Keratinocyte (primary cell): ENCODE results near the gene TBC1D5.

Experiments used
- EZH2 ChIP-seq: IDR thresholded peaks from one replicate; pipeline ENCODE4 v1.6.1; 2012; ENCODE audit warnings: inconsistent platforms, mild to moderate bottlenecking, low read length, moderate library complexity
- TF ChIP-seq, protein P1 (sequence below), 3 experiments: IDR thresholded peaks in 1 of 3; conservative IDR thresholded peaks in 1 of 3; optimal IDR thresholded peaks in 1 of 3; 2 replicates in 2 of 3; 3 replicates in 1 of 3; pipeline versions ENCODE3 to v1.5.1; 2011; ENCODE audit warnings: low read length in 3 of 3, mild to moderate bottlenecking in 3 of 3, moderate library complexity in 2 of 3, control low read depth in 1 of 3, inconsistent platforms in 1 of 3; ENCODE audit not compliant: insufficient read depth in 2 of 3; ENCODE audit errors: extremely low read depth in 1 of 3

DNA sequence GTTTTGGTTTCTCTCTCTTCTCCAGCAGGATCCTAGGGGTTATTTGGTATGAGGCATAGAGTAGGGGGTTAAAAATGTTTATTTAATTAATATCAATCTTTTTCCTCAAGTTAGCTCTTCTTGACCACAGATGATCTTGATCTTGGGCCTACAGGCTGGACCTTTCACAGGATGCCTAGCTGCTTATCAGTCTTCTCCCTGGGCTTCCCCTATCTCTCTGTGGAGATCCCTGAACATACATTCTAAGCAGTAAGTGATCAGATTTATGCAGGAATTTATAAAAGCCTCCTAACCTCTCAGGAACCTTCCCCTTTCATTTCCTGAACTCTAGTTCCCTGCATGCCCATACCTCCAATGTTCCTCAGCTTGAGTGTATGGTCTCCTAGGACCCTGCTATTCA is 428.3 kb downstream of the TBC1D5 start:
- TF ChIP-seq EZH2: no peak
- TF ChIP-seq, protein P1, sequence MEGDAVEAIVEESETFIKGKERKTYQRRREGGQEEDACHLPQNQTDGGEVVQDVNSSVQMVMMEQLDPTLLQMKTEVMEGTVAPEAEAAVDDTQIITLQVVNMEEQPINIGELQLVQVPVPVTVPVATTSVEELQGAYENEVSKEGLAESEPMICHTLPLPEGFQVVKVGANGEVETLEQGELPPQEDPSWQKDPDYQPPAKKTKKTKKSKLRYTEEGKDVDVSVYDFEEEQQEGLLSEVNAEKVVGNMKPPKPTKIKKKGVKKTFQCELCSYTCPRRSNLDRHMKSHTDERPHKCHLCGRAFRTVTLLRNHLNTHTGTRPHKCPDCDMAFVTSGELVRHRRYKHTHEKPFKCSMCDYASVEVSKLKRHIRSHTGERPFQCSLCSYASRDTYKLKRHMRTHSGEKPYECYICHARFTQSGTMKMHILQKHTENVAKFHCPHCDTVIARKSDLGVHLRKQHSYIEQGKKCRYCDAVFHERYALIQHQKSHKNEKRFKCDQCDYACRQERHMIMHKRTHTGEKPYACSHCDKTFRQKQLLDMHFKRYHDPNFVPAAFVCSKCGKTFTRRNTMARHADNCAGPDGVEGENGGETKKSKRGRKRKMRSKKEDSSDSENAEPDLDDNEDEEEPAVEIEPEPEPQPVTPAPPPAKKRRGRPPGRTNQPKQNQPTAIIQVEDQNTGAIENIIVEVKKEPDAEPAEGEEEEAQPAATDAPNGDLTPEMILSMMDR (optimal IDR thresholded peaks at IDR 0.05 in 1 of 3, IDR thresholded peaks at IDR 0.05 in 1 of 3, conservative IDR thresholded peaks at IDR 0.05 in 1 of 3; ENCODE audit: extremely low read depth in 1 of 3, insufficient read depth in 2 of 3, low read length in 3 of 3): no peak
